SK-N-MC (cell line): Measurements from ENCODE around the gene GALNT15.

Experiments used
- EZH2 ChIP-seq: fragments of 200-600 bp; sonication (generic); IDR thresholded peaks from one replicate; pipeline ENCODE4 v1.6.1; 2017; ENCODE audit warnings: antibody characterized with exemption
- FOXP2 ChIP-seq: optimal IDR thresholded peaks from 2 replicates; pipeline ENCODE3; 2011; ENCODE audit warnings: mild to moderate bottlenecking, moderate library complexity; ENCODE audit not compliant: insufficient read depth; ENCODE audit errors: extremely low read length, control extremely low read depth
- POLR2AphosphoS5 ChIP-seq: IDR thresholded peaks from 2 replicates; pipeline ENCODE4 v1.6.1; 2012; ENCODE audit warnings: mild to moderate bottlenecking, low read depth, low read length, borderline replicate concordance

DNA sequence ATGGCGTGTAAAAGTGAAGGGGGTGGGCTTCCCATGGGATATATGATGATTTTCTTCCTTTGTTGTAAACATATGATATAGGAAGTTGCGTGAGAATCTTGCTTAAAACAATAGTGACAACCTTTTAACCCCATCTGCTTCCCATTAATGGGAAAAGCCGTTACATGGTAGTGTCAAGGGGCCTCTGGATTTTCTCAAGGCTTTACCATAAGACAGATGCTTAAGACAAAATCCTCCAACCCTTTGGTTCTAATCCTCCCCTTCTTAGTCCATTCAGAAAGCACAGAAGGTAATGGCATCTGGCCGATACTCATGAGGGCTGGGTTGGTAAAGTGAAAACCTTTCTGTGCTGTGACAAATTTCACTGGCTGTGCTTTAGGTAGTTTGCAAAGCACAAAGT is 65.3 kb downstream of the GALNT15 start:
- TF ChIP-seq POLR2AphosphoS5 (no peak), EZH2 (no peak), FOXP2 (no peak)
